ENCODE results near the gene RPL27. TPM values are rescaled to one million over a fixed set of nuclear protein-coding genes. Genes with fewer than 3 reads are reported as not detected.
"Not testable (repeated sequence)": the region's sequence is repeated elsewhere in the genome, so short reads cannot be mapped to it uniquely, and the experiment has no call there.

RPL27 gene
- total and polyA plus RNA-seq, 7 donors = 1,576 to 4,569 (median 2,828) TPM

GRCh38 chr17:42967925-42968324, 30.3 kb upstream of the RPL27 start:
- Histone ChIP-seq H3K36me3 (no peaks in the 10 kb centered on the region), H3K4me3 (no peak overlapping the region), H3K4me1 (peaks cover 0 to 18% (median 8%) of the 10 kb centered on the region in 4 donors), H3K9me3 (no peaks in the 10 kb centered on the region), H3K27ac (no peak overlapping the region), H3K27me3 (no peaks in the 10 kb centered on the region)
- WGBS, 2 donors = 37 to 65% methylated on average over 1 of the region's 1 CpG
- DNase-seq = no peak
- no peak for TF ChIP-seq EP300 (IDR thresholded peaks at IDR 0.05)
- TF ChIP-seq POLR2AphosphoS5 (IDR thresholded peaks at IDR 0.05) = no peak
- no peak for TF ChIP-seq CTCF (IDR thresholded peaks at IDR 0.05)
- TF ChIP-seq POLR2A (IDR thresholded peaks at IDR 0.05) = no peak
- intact Hi-C loops (cut with DNase I) = no loop called here

GRCh38 chr17:42969001-42969581, 29.1 kb upstream of the RPL27 start:
- H3K9me3 ChIP-seq = no peaks in the 10 kb centered on the region
- no peaks in the 10 kb centered on the region for H3K36me3 ChIP-seq
- H3K27ac ChIP-seq = no peak overlapping the region
- 53 to 67% methylated on average over 5 of the region's 5 CpGs for WGBS, 2 donors
- TF ChIP-seq POLR2A (IDR thresholded peaks at IDR 0.05) = no peak
- intact Hi-C loops (cut with DNase I) = no loop called here
- H3K4me1 ChIP-seq = peaks cover 0 to 7% (median 0%) of the 10 kb centered on the region in 4 donors
- H3K27me3 ChIP-seq = no peaks in the 10 kb centered on the region
- DNase-seq = no peak
- no peak overlapping the region for H3K4me3 ChIP-seq

GRCh38 chr17:42971589-42971988, 26.6 kb upstream of the RPL27 start:
- WGBS, 2 donors = 94% methylated on average over 5 of the region's 5 CpGs
- no peak overlapping the region for H3K4me3 ChIP-seq
- no peaks in the 10 kb centered on the region for H3K36me3 ChIP-seq
- intact Hi-C loops (cut with DNase I) = no loop called here
- DNase-seq = no peak
- no peaks in the 10 kb centered on the region for H3K9me3 ChIP-seq
- no peaks in the 10 kb centered on the region for H3K4me1 ChIP-seq
- no peak overlapping the region for H3K27ac ChIP-seq
- no peaks in the 10 kb centered on the region for H3K27me3 ChIP-seq
- TF ChIP-seq POLR2A (IDR thresholded peaks at IDR 0.05) (no peak), POLR2AphosphoS5 (IDR thresholded peaks at IDR 0.05) (no peak), CTCF (IDR thresholded peaks at IDR 0.05) (no peak), EP300 (IDR thresholded peaks at IDR 0.05) (no peak)

GRCh38 chr17:42973323-42973722, 24.9 kb upstream of the RPL27 start:
- DNase-seq; H3K4me1 ChIP-seq; H3K4me3 ChIP-seq; H3K27me3 ChIP-seq; intact Hi-C loops (cut with DNase I); H3K9me3 ChIP-seq; H3K36me3 ChIP-seq; H3K27ac ChIP-seq: not testable (repeated sequence)
- WGBS, 2 donors = 85 to 86% methylated on average over 12 to 13 of the region's 18 CpGs

GRCh38 chr17:42975265-42975664, 23.0 kb upstream of the RPL27 start:
- TF ChIP-seq EP300 (IDR thresholded peaks at IDR 0.05) = no peak
- intact Hi-C loops (cut with DNase I) = no loop called here
- Histone ChIP-seq H3K9me3 (no peaks in the 10 kb centered on the region), H3K27me3 (no peaks in the 10 kb centered on the region), H3K4me1 (peaks cover 0 to 15% (median 9%) of the 10 kb centered on the region in 4 donors), H3K27ac (no peak overlapping the region), H3K36me3 (no peaks in the 10 kb centered on the region), H3K4me3 (no peak overlapping the region)
- 54% methylated on average over 2 of the region's 2 CpGs for WGBS, 2 donors
- DNase-seq = no peak

- 90 to 96% methylated on average over 16 of the region's 16 CpGs for WGBS, 2 donors
- H3K36me3 ChIP-seq; H3K27me3 ChIP-seq; intact Hi-C loops (cut with DNase I); DNase-seq; H3K4me3 ChIP-seq; H3K9me3 ChIP-seq; H3K27ac ChIP-seq: not testable (repeated sequence)
- H3K4me1 ChIP-seq = peaks cover 0 to 15% (median 9%) of the 10 kb centered on the region in 4 donors
Observed at GRCh38 chr17:42975701-42976100, 22.5 kb upstream of the RPL27 start.

Data from sigmoid colon (tissue), 7 donors.